DLD1 (cell line): Measurements from ENCODE around the gene TUBB4A.

ENCODE experiments used
- in situ Hi-C: cut with HindIII; loops from 2 replicates; pipeline ENCODE4 v1.10.0; 2017; ENCODE audit warnings: low sequenced_read_pairs

TUBB4A gene

GRCh38 chr19:6446452-6446851, 55.7 kb downstream of the TUBB4A start:
- in situ Hi-C loops: no loop called here
